ENCODE measurements around the gene ZNF148.

GRCh38 chr3:125358923-125359322, 16.2 kb downstream of the ZNF148 start:
- TF ChIP-seq CTCF (IDR thresholded peaks at IDR 0.05; ENCODE audit: insufficient read depth, low read depth, low read length) (no peak), EZH2 (IDR thresholded peaks at IDR 0.05; ENCODE audit: insufficient read depth, low read length) (no peak)

Measured in astrocyte (in vitro differentiated cells and primary cell).